Suprapubic skin (tissue), 4 donors: ENCODE results near the gene ZBTB5. TPM values are rescaled to one million over a fixed set of nuclear protein-coding genes. Genes with fewer than 3 reads are reported as not detected.

Source experiments
- DNase-seq, 2 donors: peaks; one replicate each; pipeline ENCODE4 v3.0.0-alpha.2; 2019; ENCODE audit warnings: low spot score in 2 of 2
- H3K27ac ChIP-seq: fragments of 200-600 bp; sonication (generic); one replicate; pipeline ENCODE4 v1.5.1; 2019
- H3K27me3 ChIP-seq: fragments of 200-600 bp; sonication (generic); one replicate; pipeline ENCODE4 v1.5.1; 2019
- H3K36me3 ChIP-seq: fragments of 200-600 bp; sonication (generic); one replicate; pipeline ENCODE4 v1.5.1; 2019
- H3K4me1 ChIP-seq: fragments of 200-600 bp; sonication (generic); one replicate; pipeline ENCODE4 v1.5.1; 2019
- H3K4me3 ChIP-seq: fragments of 200-600 bp; sonication (generic); one replicate; pipeline ENCODE4 v1.5.1; 2019; ENCODE audit warnings: mild to moderate bottlenecking
- H3K9me3 ChIP-seq: fragments of 200-600 bp; sonication (generic); one replicate; pipeline ENCODE4 v1.5.1; 2019
- EP300 ChIP-seq: sonication (generic); formaldehyde crosslinking; IDR thresholded peaks from one replicate; pipeline ENCODE4 v1.6.1; 2017; ENCODE audit warnings: antibody characterized with exemption
- POLR2A ChIP-seq, 2 donors: fragments of 450-650 bp; IDR thresholded peaks; one replicate each; pipeline ENCODE4 v1.6.1; 2017; ENCODE audit warnings: antibody characterized with exemption in 2 of 2, mild to moderate bottlenecking in 2 of 2, moderate library complexity in 2 of 2
- POLR2AphosphoS5 ChIP-seq, 3 donors: sonication (generic); formaldehyde crosslinking; IDR thresholded peaks; one replicate each; pipeline ENCODE4 v1.6.1; 2017; ENCODE audit warnings: antibody characterized with exemption in 3 of 3
- whole genome bisulfite sequencing: methylation state at CpG from one replicate; pipeline ENCODE4 v1.1.5; 2018; 5-methylcytosine and 5-hydroxymethylcytosine counted together
- total RNA-seq, 4 donors: library from RNA; depleted of rRNA; stranded (reverse); fragments of >200 nt; gene quantifications; one replicate each; pipeline ENCODE4 v1.1.0, GENCODE V29; 2016
- TF ChIP-seq, protein P1 (sequence below), 2 donors: fragments of 200-600 bp in 1 of 2; fragments of 450-650 bp in 1 of 2; sonication (generic) in 1 of 2; IDR thresholded peaks; one replicate each; pipeline ENCODE4 v1.5.1; 2016 to 2019; ENCODE audit warnings: antibody characterized with exemption in 2 of 2, mild to moderate bottlenecking in 1 of 2, moderate library complexity in 1 of 2

The ZBTB5 gene
- total RNA-seq, 4 donors from 2014 or later = 18.0 to 24.7 (median 23.5) TPM

- peaks cover 34% of the 10 kb centered on the region for H3K4me1 ChIP-seq
- TF ChIP-seq POLR2A (IDR thresholded peaks at IDR 0.05) = no peak
- TF ChIP-seq EP300 = no peak
- TF ChIP-seq POLR2AphosphoS5 (IDR thresholded peaks at IDR 0.05) = no peak
- H3K36me3 ChIP-seq = peaks cover 42% of the 10 kb centered on the region
- peak overlapping the region; percentile 85 for H3K4me3 ChIP-seq
- DNase-seq = no peak
- H3K27me3 ChIP-seq = no peaks in the 10 kb centered on the region
- H3K9me3 ChIP-seq = no peaks in the 10 kb centered on the region
- no peak overlapping the region for H3K27ac ChIP-seq
- 77% methylated on average over 10 of the region's 11 CpGs for WGBS
These were observed 39.9 kb downstream of the ZBTB5 start for GRCh38 chr9:37425298-37425752.

- H3K9me3 ChIP-seq = no peaks in the 10 kb centered on the region
- peak overlapping the region; percentile 1 for H3K27ac ChIP-seq
- DNase-seq = no peak
- no peaks in the 10 kb centered on the region for H3K27me3 ChIP-seq
- WGBS = 63% methylated on average over 7 of the region's 18 CpGs
- peak overlapping the region; percentile 85 for H3K4me3 ChIP-seq
- H3K4me1 ChIP-seq = peaks cover 34% of the 10 kb centered on the region
- peaks cover 37% of the 10 kb centered on the region for H3K36me3 ChIP-seq
- TF ChIP-seq POLR2A (IDR thresholded peaks at IDR 0.05) (no peak), EP300 (no peak), POLR2AphosphoS5 (IDR thresholded peaks at IDR 0.05) (no peak)
- TF ChIP-seq, protein P1, sequence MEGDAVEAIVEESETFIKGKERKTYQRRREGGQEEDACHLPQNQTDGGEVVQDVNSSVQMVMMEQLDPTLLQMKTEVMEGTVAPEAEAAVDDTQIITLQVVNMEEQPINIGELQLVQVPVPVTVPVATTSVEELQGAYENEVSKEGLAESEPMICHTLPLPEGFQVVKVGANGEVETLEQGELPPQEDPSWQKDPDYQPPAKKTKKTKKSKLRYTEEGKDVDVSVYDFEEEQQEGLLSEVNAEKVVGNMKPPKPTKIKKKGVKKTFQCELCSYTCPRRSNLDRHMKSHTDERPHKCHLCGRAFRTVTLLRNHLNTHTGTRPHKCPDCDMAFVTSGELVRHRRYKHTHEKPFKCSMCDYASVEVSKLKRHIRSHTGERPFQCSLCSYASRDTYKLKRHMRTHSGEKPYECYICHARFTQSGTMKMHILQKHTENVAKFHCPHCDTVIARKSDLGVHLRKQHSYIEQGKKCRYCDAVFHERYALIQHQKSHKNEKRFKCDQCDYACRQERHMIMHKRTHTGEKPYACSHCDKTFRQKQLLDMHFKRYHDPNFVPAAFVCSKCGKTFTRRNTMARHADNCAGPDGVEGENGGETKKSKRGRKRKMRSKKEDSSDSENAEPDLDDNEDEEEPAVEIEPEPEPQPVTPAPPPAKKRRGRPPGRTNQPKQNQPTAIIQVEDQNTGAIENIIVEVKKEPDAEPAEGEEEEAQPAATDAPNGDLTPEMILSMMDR (IDR thresholded peaks at IDR 0.05) = no peak
These were observed 40.5 kb downstream of the ZBTB5 start for GRCh38 chr9:37424686-37425297.

DNA sequence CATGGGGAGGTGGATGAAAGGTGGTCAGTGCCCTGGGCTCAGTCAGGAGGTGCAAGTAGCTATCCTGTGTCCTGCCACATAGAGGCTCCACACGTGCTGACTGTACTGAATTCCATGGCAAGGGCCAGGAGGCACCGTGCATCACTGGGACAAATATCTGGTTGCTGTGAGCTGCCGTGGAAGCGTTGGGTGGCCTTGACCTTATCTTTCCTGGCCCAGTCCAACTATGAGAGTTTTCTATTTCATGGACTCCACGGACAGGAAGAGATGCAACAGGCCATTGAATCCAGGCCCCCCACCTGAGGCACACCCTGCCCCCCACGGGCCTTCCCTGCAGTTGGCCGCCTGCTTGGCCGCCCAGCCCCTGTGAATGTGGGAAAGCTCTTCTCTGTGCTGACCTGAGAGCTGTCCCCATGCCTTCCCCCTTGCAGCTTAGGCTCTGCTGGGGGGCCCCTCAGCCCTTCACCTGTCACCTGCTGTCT lies 41.0 kb downstream of the ZBTB5 start:
- Histone ChIP-seq H3K27me3 (no peaks in the 10 kb centered on the region), H3K4me3 (peak overlapping the region; percentile 85), H3K9me3 (no peaks in the 10 kb centered on the region), H3K4me1 (peaks cover 34% of the 10 kb centered on the region), H3K27ac (peak overlapping the region; percentile 1), H3K36me3 (peaks cover 31% of the 10 kb centered on the region)
- WGBS = 69% methylated on average over 5 of the region's 8 CpGs
- no peak for DNase-seq
- TF ChIP-seq EP300 (no peak), POLR2AphosphoS5 (IDR thresholded peaks at IDR 0.05) (no peak), POLR2A (IDR thresholded peaks at IDR 0.05) (no peak)
- TF ChIP-seq, protein P1 (IDR thresholded peaks at IDR 0.05) = no peak

- TF ChIP-seq POLR2AphosphoS5 (IDR thresholded peaks at IDR 0.05) (no peak), EP300 (no peak), POLR2A (IDR thresholded peaks at IDR 0.05) (no peak)
- TF ChIP-seq, protein P1 (IDR thresholded peaks at IDR 0.05) = no peak
- peak overlapping the region; percentile 85 for H3K4me3 ChIP-seq
- no peak for DNase-seq
- H3K36me3 ChIP-seq = peaks cover 24% of the 10 kb centered on the region
- no peaks in the 10 kb centered on the region for H3K9me3 ChIP-seq
- 56% methylated on average over 2 of the region's 2 CpGs for WGBS
- peak overlapping the region; percentile 89 for H3K27ac ChIP-seq
- peaks cover 38% of the 10 kb centered on the region for H3K4me1 ChIP-seq
- no peaks in the 10 kb centered on the region for H3K27me3 ChIP-seq
These were observed 41.7 kb downstream of the ZBTB5 start for GRCh38 chr9:37423508-37423907.

DNA sequence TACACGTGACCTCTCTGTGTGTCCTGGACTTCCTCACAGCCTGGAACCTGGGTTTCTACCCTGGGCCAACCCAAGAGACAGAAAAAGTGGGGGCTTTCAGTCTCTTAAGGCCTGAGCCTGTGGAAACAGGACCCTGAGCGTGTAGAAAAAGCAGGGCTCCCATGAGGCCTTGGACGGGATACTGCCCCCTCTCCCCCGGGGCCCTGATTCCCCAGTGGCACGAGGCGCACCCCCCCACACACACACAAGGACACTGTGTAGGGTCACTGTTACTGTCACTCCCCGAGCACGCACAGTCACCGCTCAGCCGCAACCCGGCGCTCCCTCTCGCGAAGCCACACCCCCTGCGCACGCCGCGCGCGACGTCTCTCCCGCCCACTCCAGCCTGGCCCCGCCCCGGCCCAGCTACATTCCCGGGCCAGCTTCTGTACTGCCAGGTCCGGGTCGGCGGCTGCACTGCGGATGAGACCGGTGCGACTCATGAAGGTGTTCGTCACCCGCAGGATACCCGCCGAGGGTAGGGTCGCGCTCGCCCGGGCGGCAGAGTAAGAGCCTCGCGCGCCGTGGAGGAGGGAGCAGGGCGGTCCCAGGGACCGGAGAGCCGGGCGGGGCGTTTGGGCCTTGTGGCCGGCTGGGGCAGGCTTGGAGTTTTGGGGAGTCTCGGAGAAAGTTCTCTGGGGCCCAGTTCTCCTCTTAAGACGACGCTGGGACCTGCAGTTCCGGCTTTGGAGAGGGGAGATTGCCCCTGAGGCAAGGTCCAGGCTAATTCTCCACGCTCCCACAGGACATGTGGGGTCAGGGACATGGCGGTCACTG lies 42.8 kb downstream of the ZBTB5 start, which contains the start of gene GRHPR:
Gene GRHPR (plus strand): TSS at position 408 of the 816 bp plus-strand sequence. CDS start 55 bp downstream, at position 463.
- under 1% methylated on average over 8 of the region's 56 CpGs for WGBS
- Histone ChIP-seq H3K27ac (peak within 1 kb of the TSS; percentile 89), H3K36me3 (peaks cover 14% of the 10 kb centered on the region), H3K9me3 (no peaks in the 10 kb centered on the region), H3K27me3 (no peaks in the 10 kb centered on the region), H3K4me3 (peak within 1 kb of the TSS; percentile 85), H3K4me1 (peaks cover 44% of the 10 kb centered on the region)
- TF ChIP-seq POLR2AphosphoS5 (IDR thresholded peaks at IDR 0.05) (peak in 2 of 3 donors; percentile 26 to 84), EP300 (no peak), POLR2A (IDR thresholded peaks at IDR 0.05) (peak in 1 of 2 donors; percentile 52)
- TF ChIP-seq, protein P1 (IDR thresholded peaks at IDR 0.05) = no peak
- DNase-seq = peak; percentile 91 to 95
